ENCODE data around the gene CYP46A1.

CYP46A1 gene

DNA sequence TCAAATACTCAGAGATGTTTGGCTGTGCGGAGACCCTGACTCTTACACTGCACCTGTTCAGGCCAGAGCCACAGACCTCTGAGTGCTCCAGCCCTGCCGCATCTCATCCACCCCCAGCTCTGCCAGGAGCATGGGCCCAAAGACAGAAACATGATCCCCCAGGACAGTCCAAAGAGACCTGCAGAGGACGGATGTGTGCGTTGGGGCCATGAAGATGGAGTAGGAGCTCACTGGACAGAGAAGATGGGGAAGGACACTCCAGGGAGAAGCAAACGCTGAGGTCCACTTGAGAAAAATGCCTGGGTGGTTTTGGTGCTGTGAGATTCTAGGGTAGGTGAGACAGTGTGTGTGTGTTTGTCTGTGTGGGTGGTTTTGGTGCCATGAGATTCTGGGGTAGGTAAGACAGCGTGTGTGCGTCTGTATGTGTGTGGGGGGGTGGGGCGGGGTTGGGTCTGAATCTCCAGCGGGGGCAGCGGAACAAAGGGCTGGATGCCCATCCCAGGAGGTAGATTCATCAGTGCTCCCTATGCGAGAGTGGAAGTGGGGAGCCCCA lies 40.0 kb upstream of the CYP46A1 start:
- POLR2A ChIA-PET = no interaction called here
- no peaks in the 10 kb centered on the region for H3K9me3 ChIP-seq (ENCODE audit: control insufficient read depth, insufficient read depth, low read depth, low read length)
- CTCF ChIA-PET = no interaction called here
- H3K4me3 ChIP-seq (ENCODE audit: low read depth, low read length) = no peak overlapping the region
- H3K4me1 ChIP-seq (ENCODE audit: control insufficient read depth, insufficient read depth, low read length) = no peaks in the 10 kb centered on the region
- no peaks in the 10 kb centered on the region for H3K36me3 ChIP-seq (ENCODE audit: control insufficient read depth in 2 of 2, insufficient read depth in 1 of 2, low read length in 2 of 2)
- no peak overlapping the region for H3K27ac ChIP-seq (ENCODE audit: extremely low read depth, low read depth, low read length)
- TF ChIP-seq ZNF629 (tag by site-specific recombination; IDR thresholded peaks at IDR 0.05) (no peak), ZNF391 (tag by site-specific recombination; IDR thresholded peaks at IDR 0.05; ENCODE audit: borderline replicate concordance, low read depth) (no peak), ZNF404 (tag by site-specific recombination; IDR thresholded peaks at IDR 0.05) (no peak), ZNF146 (tag by site-specific recombination; IDR thresholded peaks at IDR 0.05) (no peak), ZNF585B (tag by site-specific recombination; IDR thresholded peaks at IDR 0.05) (no peak), ZFHX2 (tag by site-specific recombination; conservative IDR thresholded peaks at IDR 0.05) (peak; percentile 70), ZNF768 (tag by site-specific recombination; IDR thresholded peaks at IDR 0.05) (no peak), ZNF610 (tag by site-specific recombination; IDR thresholded peaks at IDR 0.05; ENCODE audit: borderline replicate concordance) (no peak), MZF1 (tag by site-specific recombination; IDR thresholded peaks at IDR 0.05; ENCODE audit: borderline replicate concordance) (no peak), ZNF132 (tag by site-specific recombination; IDR thresholded peaks at IDR 0.05; ENCODE audit: borderline replicate concordance) (no peak), RBAK (tag by site-specific recombination; IDR thresholded peaks at IDR 0.05) (no peak), ZNF214 (tag by site-specific recombination; IDR thresholded peaks at IDR 0.05; ENCODE audit: borderline replicate concordance) (no peak), SALL2 (tag by site-specific recombination; IDR thresholded peaks at IDR 0.05; ENCODE audit: borderline replicate concordance) (no peak), ZNF174 (tag by site-specific recombination; IDR thresholded peaks at IDR 0.05) (no peak), EGR2 (tag by site-specific recombination; IDR thresholded peaks at IDR 0.05; ENCODE audit: low read depth) (peak; percentile 74), GLI4 (tag by site-specific recombination; IDR thresholded peaks at IDR 0.05) (no peak), ZFP3 (tag by site-specific recombination; IDR thresholded peaks at IDR 0.05; ENCODE audit: low read depth) (peak; percentile 82)
- TF ChIP-seq, protein P1, sequence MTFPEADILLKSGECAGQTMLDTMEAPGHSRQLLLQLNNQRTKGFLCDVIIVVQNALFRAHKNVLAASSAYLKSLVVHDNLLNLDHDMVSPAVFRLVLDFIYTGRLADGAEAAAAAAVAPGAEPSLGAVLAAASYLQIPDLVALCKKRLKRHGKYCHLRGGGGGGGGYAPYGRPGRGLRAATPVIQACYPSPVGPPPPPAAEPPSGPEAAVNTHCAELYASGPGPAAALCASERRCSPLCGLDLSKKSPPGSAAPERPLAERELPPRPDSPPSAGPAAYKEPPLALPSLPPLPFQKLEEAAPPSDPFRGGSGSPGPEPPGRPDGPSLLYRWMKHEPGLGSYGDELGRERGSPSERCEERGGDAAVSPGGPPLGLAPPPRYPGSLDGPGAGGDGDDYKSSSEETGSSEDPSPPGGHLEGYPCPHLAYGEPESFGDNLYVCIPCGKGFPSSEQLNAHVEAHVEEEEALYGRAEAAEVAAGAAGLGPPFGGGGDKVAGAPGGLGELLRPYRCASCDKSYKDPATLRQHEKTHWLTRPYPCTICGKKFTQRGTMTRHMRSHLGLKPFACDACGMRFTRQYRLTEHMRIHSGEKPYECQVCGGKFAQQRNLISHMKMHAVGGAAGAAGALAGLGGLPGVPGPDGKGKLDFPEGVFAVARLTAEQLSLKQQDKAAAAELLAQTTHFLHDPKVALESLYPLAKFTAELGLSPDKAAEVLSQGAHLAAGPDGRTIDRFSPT (tag by site-specific recombination; IDR thresholded peaks at IDR 0.05) = no peak

DNA sequence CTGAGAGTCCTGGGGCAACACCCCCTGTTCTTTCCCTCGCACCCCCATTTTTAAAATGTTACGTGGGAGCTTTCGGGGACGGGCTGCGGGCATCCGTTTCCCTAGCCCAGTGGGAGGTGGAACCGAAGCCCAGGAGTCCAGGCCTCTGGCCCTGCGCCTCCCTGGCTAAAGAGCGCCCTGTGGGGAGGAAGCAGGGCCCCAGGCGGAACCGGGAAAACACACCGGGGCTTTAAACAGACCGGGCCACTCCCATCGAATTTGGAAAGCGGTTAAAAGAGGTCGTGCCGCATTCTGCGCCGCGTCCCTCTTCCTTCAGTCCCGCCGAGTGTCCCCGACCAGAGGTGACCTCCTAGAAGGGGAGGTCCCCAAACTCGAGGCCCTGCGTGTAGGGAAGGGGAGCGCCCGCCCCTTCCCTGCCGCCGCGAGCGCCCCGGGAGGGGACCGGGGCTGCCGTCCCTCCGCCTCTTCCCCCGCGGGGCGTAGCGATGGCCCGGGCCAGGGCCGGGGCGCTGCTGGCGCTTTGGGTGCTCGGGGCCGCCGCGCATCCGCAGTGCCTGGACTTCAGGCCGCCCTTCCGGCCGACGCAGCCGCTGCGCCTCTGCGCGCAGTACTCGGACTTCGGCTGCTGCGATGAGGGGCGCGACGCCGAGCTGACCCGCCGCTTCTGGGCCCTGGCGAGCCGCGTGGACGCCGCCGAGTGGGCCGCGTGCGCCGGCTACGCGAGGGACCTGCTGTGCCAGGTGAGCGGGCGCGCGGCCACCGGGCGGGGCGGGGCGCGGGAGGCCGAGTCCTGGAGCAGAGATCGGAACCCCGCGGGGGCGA lies 39.2 kb upstream of the CYP46A1 start, which contains the start of gene HHIPL1:
TSS of gene HHIPL1 (plus strand) at position 407 of the 822 bp plus-strand sequence. CDS start at position 486, 79 bp downstream.
- no peaks in the 10 kb centered on the region for H3K36me3 ChIP-seq (ENCODE audit: control insufficient read depth in 2 of 2, insufficient read depth in 1 of 2, low read length in 2 of 2)
- CTCF ChIA-PET = no interaction called here
- H3K4me3 ChIP-seq (ENCODE audit: low read depth, low read length) = no peak within 1 kb of the TSS
- 0 out of 2 replicates have a peak within 1 kb of the TSS, but pooled peaks have one; percentile 16 for H3K27ac ChIP-seq (ENCODE audit: extremely low read depth, low read depth, low read length)
- POLR2A ChIA-PET = no interaction called here
- no peaks in the 10 kb centered on the region for H3K9me3 ChIP-seq (ENCODE audit: control insufficient read depth, insufficient read depth, low read depth, low read length)
- no peaks in the 10 kb centered on the region for H3K4me1 ChIP-seq (ENCODE audit: control insufficient read depth, insufficient read depth, low read length)
- TF ChIP-seq ZNF777 (tag by site-specific recombination; IDR thresholded peaks at IDR 0.05; ENCODE audit: borderline replicate concordance) = no peak
- TF ChIP-seq SP7 (tag by site-specific recombination; IDR thresholded peaks at IDR 0.05) = no peak
- no peak for TF ChIP-seq ZNF10 (tag by site-specific recombination; IDR thresholded peaks at IDR 0.05)
- TF ChIP-seq ZNF629 (tag by site-specific recombination; IDR thresholded peaks at IDR 0.05) = no peak
- no peak for TF ChIP-seq MZF1 (tag by site-specific recombination; IDR thresholded peaks at IDR 0.05; ENCODE audit: borderline replicate concordance)
- no peak for TF ChIP-seq ZBTB20 (tag by site-specific recombination; IDR thresholded peaks at IDR 0.05)
- TF ChIP-seq, protein P2, sequence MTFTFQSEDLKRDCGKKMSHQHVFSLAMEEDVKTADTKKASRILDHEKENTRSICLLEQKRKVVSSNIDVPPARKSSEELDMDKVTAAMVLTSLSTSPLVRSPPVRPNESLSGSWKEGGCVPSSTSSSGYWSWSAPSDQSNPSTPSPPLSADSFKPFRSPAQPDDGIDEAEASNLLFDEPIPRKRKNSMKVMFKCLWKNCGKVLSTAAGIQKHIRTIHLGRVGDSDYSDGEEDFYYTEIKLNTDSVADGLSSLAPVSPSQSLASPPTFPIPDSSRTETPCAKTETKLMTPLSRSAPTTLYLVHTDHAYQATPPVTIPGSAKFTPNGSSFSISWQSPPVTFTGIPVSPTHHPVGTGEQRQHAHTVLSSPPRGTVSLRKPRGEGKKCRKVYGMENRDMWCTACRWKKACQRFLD (tag by site-specific recombination; IDR thresholded peaks at IDR 0.05) = no peak
- TF ChIP-seq ZNF626 (tag by site-specific recombination; IDR thresholded peaks at IDR 0.05) = no peak
- TF ChIP-seq, protein P3, sequence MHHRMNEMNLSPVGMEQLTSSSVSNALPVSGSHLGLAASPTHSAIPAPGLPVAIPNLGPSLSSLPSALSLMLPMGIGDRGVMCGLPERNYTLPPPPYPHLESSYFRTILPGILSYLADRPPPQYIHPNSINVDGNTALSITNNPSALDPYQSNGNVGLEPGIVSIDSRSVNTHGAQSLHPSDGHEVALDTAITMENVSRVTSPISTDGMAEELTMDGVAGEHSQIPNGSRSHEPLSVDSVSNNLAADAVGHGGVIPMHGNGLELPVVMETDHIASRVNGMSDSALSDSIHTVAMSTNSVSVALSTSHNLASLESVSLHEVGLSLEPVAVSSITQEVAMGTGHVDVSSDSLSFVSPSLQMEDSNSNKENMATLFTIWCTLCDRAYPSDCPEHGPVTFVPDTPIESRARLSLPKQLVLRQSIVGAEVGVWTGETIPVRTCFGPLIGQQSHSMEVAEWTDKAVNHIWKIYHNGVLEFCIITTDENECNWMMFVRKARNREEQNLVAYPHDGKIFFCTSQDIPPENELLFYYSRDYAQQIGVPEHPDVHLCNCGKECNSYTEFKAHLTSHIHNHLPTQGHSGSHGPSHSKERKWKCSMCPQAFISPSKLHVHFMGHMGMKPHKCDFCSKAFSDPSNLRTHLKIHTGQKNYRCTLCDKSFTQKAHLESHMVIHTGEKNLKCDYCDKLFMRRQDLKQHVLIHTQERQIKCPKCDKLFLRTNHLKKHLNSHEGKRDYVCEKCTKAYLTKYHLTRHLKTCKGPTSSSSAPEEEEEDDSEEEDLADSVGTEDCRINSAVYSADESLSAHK (tag by site-specific recombination; IDR thresholded peaks at IDR 0.05) = no peak
- TF ChIP-seq ZBTB48 (tag by site-specific recombination; IDR thresholded peaks at IDR 0.05) = no peak
- no peak for TF ChIP-seq ZNF404 (tag by site-specific recombination; IDR thresholded peaks at IDR 0.05)
- TF ChIP-seq, protein P4, sequence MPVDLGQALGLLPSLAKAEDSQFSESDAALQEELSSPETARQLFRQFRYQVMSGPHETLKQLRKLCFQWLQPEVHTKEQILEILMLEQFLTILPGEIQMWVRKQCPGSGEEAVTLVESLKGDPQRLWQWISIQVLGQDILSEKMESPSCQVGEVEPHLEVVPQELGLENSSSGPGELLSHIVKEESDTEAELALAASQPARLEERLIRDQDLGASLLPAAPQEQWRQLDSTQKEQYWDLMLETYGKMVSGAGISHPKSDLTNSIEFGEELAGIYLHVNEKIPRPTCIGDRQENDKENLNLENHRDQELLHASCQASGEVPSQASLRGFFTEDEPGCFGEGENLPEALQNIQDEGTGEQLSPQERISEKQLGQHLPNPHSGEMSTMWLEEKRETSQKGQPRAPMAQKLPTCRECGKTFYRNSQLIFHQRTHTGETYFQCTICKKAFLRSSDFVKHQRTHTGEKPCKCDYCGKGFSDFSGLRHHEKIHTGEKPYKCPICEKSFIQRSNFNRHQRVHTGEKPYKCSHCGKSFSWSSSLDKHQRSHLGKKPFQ (tag by site-specific recombination; IDR thresholded peaks at IDR 0.05) = no peak
- no peak for TF ChIP-seq ZNF239 (tag by site-specific recombination; IDR thresholded peaks at IDR 0.05)
